Hepatocyte (in vitro differentiated cells): ENCODE data around the gene SYT9.

Source experiments
- EZH2 ChIP-seq: fragments of 200-600 bp; sonication (generic); IDR thresholded peaks from 2 replicates; pipeline ENCODE4 v1.6.1; 2016; ENCODE audit warnings: antibody characterized with exemption, mild to moderate bottlenecking, borderline replicate concordance
- TF ChIP-seq, protein P1 (sequence below): fragments of 200-600 bp; sonication (generic); IDR thresholded peaks from 2 replicates; pipeline ENCODE4 v1.5.1; 2016; ENCODE audit warnings: antibody characterized with exemption, mild to moderate bottlenecking; ENCODE audit not compliant: poor library complexity

DNA sequence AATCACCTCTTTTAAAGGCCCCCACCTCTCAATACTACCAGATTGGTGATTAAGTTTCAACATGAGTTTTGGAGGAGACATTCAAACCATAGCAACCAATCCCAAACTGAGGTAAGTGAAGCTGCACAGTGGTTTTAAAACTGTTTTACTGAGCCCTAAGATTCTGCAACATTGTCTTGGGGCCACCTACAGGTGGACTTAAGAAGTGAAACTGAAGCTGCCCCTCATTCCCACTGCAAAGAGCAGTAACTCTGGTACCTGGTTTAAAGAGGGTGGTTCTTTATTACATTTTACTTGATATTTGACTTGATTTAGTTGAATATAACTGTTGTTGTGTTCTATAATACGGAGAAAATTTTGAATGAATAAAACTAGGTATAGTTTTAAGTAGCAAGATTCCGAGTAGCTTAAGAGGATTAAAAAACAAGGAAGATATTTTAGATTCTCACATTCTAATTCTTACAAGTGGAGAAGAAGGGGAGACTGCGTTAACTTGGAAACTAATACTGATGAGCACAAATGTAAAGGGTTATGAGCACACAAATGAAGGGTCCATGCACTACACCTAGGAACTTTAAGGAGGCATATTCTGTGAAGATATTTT lies 26.7 kb downstream of the SYT9 start:
- TF ChIP-seq, protein P1, sequence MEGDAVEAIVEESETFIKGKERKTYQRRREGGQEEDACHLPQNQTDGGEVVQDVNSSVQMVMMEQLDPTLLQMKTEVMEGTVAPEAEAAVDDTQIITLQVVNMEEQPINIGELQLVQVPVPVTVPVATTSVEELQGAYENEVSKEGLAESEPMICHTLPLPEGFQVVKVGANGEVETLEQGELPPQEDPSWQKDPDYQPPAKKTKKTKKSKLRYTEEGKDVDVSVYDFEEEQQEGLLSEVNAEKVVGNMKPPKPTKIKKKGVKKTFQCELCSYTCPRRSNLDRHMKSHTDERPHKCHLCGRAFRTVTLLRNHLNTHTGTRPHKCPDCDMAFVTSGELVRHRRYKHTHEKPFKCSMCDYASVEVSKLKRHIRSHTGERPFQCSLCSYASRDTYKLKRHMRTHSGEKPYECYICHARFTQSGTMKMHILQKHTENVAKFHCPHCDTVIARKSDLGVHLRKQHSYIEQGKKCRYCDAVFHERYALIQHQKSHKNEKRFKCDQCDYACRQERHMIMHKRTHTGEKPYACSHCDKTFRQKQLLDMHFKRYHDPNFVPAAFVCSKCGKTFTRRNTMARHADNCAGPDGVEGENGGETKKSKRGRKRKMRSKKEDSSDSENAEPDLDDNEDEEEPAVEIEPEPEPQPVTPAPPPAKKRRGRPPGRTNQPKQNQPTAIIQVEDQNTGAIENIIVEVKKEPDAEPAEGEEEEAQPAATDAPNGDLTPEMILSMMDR, result peak; percentile 61
- no peak for TF ChIP-seq EZH2
